GM10248 (cell line): ENCODE measurements around the gene AZGP1.
"Not testable (repeated sequence)": the region's sequence is repeated elsewhere in the genome, so short reads cannot be mapped to it uniquely, and the experiment has no call there.

ENCODE experiments used
- CTCF ChIA-PET: fragments of 300-600 bp; sonication (Branson Sonifier 250); formaldehyde crosslinking; extraction: SDS; loops from one replicate; lab custom pipeline; 2021; ENCODE audit warnings: antibody characterized with exemption; lab: Yijun Ruan, JAX
- POLR2A ChIA-PET: fragments of 350-650 bp; sonication (Branson Sonifier 250); formaldehyde crosslinking; extraction: SDS; loops from one replicate; lab custom pipeline; 2020; ENCODE audit warnings: antibody characterized with exemption; lab: Yijun Ruan, JAX
- DNase-seq: peaks from one replicate; pipeline ENCODE4 v3.0.0; 2012; ENCODE audit errors: extremely low spot score
- CTCF ChIP-seq: IDR thresholded peaks from 2 replicates; pipeline ENCODE4 v1.5.1; 2012; ENCODE audit warnings: mild to moderate bottlenecking, low read depth; ENCODE audit errors: extremely low read depth, missing control alignments, control extremely low read depth

The AZGP1 gene

GRCh38 chr7:100000239-100000638 lies 24.4 kb upstream of the AZGP1 start:
- TF ChIP-seq CTCF: no peak
- CTCF ChIA-PET: interaction anchor here (0.8 kb wide), 1 partner anchor 9 kb away, joined by 3 read pairs; no protein-coding TSS in a partner anchor
- POLR2A ChIA-PET: interaction anchor here (1.2 kb wide), 1 partner anchor 22 kb away, joined by 3 read pairs; no protein-coding TSS in a partner anchor
- no peak for DNase-seq

DNA sequence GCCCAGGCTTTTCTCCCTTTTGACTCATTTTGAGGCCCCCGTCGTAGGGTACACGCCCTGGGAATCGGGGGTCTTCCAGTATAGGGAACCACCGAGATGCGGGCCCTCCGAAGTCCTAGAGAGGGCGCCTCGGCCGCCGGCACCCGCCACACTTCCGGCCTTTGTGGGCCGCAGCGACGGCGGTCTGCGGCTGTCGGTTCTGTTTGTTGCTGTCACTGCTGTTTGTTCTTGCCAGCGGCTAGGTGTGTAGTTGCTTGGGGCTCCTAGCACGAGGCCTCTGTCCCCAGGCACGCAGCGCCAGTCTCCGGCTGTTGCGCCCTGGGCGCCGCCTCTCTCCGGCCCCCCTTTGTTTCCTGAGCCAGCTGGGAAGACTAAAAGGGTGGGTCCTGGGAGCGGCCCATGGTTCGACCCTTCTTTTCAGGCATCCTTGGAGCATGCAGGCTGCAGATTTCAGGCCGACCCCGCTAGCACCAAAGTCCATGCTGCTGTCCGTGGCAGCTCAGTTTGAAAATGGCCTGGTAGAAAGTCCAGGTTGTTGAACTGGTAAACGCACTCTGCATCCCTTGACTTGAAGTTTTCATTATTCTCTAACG lies 21.8 kb upstream of the AZGP1 start:
- POLR2A ChIA-PET: no interaction called here
- CTCF ChIA-PET: interaction anchor here (0.9 to 2.0 kb wide), 6 partner anchors 8 to 116 kb away, joined by 3 to 6 read pairs (median 3); no protein-coding TSS in a partner anchor
- no peak for TF ChIP-seq CTCF
- peak; percentile 77 for DNase-seq

DNA sequence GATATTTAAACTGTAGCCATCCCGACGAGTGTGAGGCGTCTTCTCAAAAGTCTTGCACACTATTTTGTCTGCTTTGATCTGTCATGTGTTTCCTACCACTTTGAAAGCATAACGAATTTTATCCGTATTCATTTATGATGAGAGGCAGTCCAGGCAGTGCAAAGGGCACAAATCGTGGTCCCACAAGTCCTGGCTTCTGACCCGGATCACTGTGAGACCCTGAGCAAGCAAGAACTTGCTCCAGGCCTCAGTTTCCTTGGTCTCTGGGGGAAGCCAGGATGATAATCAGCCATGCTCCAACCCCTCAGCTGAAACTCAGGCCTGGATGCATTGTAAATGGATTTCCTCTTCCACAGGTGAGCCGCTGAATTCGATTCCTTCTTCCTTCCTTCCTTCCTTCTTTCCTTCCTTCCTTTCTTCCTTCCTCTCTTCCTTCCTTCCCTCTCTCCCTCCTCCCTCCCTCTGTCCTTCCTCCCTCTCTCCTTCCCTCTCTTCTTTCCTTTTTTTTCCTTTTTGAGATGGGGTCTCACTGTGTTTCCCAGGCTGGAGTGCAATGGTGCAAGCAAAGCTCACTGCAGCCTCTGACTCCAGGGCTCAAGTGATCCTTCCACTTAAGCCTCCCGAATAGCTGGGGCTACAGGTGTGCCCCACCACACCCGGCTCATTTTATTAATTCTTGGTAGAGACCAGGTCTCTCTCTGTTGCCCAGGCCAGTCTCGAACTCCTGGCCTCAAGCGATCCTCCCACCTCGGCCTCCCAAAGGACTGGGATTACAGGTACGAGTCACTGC lies 21.1 kb upstream of the AZGP1 start:
- CTCF ChIA-PET: interaction anchor here (1.0 to 2.0 kb wide), 5 partner anchors 7 to 116 kb away, joined by 3 to 6 read pairs (median 3); no protein-coding TSS in a partner anchor
- no peak for TF ChIP-seq CTCF
- POLR2A ChIA-PET: no interaction called here
- no peak for DNase-seq

GRCh38 chr7:99994819-99995218 lies 19.0 kb upstream of the AZGP1 start:
- POLR2A ChIA-PET: no interaction called here
- CTCF ChIA-PET: interaction anchor here (0.6 to 6.9 kb wide), 12 partner anchors 9 to 136 kb away, joined by 3 to 54 read pairs (median 6); partner anchors contain the start of genes MBLAC1 and TRIM4
- no peak for TF ChIP-seq CTCF
- no peak for DNase-seq

DNA sequence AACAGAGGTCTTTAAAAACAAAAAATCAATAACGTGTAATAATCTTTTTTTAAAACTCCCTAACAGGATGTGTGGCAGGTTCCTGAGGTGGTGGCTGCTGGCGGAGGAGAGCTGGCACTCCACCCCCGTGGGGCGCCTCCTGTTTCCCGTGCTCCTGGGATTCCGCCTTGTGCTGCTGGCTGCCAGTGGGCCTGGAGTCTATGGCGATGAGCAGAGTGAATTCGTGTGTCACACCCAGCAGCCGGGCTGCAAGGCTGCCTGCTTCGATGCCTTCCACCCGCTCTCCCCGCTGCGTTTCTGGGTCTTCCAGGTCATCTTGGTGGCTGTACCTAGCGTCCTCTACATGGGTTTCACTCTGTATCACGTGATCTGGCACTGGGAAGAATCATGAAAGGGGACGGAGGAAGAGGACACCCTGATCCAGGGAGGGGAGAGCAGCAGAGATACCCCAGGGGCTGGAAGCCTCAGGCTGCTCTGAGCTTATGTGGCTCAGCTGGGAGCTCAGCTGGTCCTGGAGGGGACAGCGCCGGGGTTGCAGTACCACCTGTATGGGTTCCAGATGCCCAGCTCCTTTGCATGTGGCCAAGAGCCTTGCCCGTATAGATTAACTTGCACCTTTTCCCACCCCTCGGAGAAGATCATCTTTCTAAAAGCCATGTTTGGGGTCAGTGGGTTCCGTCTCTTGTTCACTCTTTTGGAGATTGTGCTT lies 16.7 kb upstream of the AZGP1 start:
- POLR2A ChIA-PET: no interaction called here
- DNase-seq: no peak
- TF ChIP-seq CTCF: peak; percentile 3
- CTCF ChIA-PET: interaction anchor here (0.6 to 6.9 kb wide), 16 partner anchors 11 to 616 kb away, joined by 3 to 58 read pairs (median 4); partner anchors contain the start of gene MBLAC1

DNA sequence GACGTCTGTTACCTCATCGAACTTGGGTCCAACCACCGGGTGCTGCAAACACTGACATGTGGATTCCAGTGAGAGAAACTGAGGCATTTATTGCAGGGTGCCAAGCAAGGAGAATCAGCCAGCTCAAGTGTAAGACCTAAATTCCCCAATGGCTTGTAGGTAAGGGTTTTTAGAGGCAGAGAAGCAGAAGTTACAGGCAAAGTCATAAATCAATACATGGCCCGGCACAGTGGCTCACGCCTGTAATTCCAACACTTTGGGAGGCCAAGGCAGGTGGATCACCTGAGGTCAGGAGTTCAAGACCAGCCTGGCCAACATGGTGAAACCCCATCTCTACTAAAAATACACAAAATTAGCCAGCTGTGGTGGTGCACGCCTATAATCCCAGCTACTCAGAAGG lies 15.7 kb upstream of the AZGP1 start:
- POLR2A ChIA-PET, DNase-seq: not testable (repeated sequence)
- CTCF ChIA-PET: interaction anchor here (0.7 to 6.9 kb wide), 21 partner anchors 8 to 584 kb away, joined by 3 to 58 read pairs (median 4); partner anchors contain the start of genes AP4M1, GJC3, MCM7 and PDAP1
